Regular cardiac myocyte (primary cell): ENCODE measurements around the gene SLC6A20. TPM values are rescaled to one million over a fixed set of nuclear protein-coding genes. Genes with fewer than 3 reads are reported as not detected.

Experiments used
- total RNA-seq: library from RNA; depleted of rRNA; stranded (reverse); fragments of >200 nt; gene quantifications from 2 replicates; pipeline ENCODE4 v1.2.3, GENCODE V29; 2014

SLC6A20 gene, protein sequence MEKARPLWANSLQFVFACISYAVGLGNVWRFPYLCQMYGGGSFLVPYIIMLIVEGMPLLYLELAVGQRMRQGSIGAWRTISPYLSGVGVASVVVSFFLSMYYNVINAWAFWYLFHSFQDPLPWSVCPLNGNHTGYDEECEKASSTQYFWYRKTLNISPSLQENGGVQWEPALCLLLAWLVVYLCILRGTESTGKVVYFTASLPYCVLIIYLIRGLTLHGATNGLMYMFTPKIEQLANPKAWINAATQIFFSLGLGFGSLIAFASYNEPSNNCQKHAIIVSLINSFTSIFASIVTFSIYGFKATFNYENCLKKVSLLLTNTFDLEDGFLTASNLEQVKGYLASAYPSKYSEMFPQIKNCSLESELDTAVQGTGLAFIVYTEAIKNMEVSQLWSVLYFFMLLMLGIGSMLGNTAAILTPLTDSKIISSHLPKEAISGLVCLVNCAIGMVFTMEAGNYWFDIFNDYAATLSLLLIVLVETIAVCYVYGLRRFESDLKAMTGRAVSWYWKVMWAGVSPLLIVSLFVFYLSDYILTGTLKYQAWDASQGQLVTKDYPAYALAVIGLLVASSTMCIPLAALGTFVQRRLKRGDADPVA
- not detected in 2 replicates for total RNA-seq

DNA sequence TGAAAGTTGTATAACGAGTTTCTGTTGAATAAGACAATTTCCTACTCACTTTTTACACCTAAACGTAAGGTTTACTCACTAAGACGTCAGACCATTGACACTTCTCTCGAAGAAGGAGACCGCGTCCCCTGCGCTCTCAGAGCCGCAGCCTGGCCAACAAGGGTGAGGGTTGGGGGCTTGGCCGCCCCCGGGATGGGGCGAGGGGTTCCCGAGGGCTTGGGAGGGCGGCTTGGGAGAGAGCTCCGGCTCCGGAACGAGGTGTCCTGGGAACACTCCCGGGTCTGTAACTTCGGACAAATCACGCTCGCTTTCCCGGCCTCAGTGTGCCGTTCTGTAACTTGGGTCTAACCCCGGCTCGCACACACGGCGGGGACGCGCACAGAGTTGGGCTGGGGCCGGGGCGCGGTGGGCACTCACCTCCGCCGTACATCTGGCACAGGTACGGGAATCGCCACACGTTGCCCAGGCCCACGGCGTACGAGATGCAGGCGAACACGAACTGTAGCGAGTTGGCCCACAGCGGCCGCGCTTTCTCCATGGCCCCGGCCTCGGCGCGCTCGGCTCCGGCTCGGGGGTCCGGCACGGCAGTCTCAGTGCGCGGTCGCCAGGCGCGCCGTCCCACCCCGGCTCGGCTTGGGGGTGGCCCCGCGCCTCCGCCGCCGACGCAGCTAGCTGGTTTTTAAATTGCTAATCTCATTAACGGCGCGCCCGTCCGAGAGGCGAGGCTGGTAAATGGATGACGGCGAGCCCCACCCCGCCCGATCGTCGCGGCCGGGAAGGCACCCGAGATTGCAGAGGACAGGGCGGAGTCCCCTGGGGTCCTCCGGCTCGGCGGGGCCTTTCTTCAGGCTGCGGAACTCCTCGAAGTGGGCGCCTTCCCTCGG is at the start of gene SLC6A20:
Gene SLC6A20, minus strand, starts transcription at position 655 of the 884 bp plus-strand sequence. Its CDS starts 117 bp downstream, at position 538.

DNA sequence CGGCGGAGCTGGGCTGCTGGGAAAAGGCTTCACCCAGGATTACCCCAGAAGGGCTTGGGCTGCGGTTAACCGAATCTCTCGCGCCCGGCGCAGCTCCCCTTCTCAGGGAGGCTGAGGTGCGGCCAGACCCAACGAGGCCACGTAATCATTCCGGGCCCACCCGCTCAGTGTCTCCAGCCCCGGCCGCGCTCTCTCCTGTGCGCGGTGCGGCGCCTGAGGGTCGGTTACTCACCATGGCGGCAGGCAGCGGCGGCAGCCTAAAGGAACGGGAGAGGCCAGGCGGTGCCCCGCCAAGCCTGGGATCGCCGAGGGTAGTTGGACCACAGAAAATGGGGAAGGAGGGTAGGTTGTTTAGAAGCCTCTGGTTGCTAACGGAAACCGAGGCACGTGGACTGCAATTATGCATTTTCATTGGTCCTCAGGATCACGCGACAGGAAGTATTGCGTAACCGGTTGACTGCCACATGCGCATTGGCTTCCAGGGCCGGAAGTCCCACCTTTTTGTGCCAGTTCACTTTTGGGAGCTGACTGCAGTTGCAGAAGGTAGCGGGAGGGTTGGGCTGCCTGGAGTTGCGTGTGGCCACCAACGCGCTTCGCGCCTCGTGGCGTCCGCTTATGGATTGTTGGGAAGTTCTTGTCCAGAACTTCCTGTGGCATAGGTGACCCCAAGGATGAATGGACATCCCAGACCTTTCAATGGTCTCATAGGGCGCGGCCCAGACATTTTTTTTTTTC is 45.6 kb upstream of the SLC6A20 start, which contains the start of gene LZTFL1:
Gene LZTFL1, minus strand, starts transcription at position 363 of the 735 bp plus-strand sequence. Its CDS starts 128 bp downstream, at position 235.

Other genes starting within 250 kb of the SLC6A20 start
- gene LIMD1, start 201.8 kb downstream of the SLC6A20 start, total RNA-seq, result 13.2 and 18.4 TPM in 2 replicates
- 30.4 and 35.3 TPM in 2 replicates for gene SACM1L, start 107.1 kb downstream of the SLC6A20 start, total RNA-seq
- 9.4 and 17.8 TPM in 2 replicates for gene LZTFL1, start 45.6 kb upstream of the SLC6A20 start, total RNA-seq
- not detected in 2 replicates for gene CCR9, start 90.0 kb upstream of the SLC6A20 start, total RNA-seq
- not detected in 2 replicates for gene CXCR6, start 146.9 kb upstream of the SLC6A20 start, total RNA-seq
- 17.4 and 24.5 TPM in 2 replicates for gene FYCO1, start 199.3 kb upstream of the SLC6A20 start, total RNA-seq
- not detected in 2 replicates for gene XCR1, start 230.9 kb upstream of the SLC6A20 start, total RNA-seq